Smooth muscle cell of trachea (primary cell): Measurements from ENCODE around the gene OS9. TPM values are rescaled to one million over a fixed set of nuclear protein-coding genes. Genes with fewer than 3 reads are reported as not detected.

Experiments
- total RNA-seq: library from RNA; depleted of rRNA; stranded (reverse); fragments of >200 nt; gene quantifications from 2 replicates; pipeline ENCODE4 v1.2.1, GENCODE V29; 2014

Gene OS9, protein sequence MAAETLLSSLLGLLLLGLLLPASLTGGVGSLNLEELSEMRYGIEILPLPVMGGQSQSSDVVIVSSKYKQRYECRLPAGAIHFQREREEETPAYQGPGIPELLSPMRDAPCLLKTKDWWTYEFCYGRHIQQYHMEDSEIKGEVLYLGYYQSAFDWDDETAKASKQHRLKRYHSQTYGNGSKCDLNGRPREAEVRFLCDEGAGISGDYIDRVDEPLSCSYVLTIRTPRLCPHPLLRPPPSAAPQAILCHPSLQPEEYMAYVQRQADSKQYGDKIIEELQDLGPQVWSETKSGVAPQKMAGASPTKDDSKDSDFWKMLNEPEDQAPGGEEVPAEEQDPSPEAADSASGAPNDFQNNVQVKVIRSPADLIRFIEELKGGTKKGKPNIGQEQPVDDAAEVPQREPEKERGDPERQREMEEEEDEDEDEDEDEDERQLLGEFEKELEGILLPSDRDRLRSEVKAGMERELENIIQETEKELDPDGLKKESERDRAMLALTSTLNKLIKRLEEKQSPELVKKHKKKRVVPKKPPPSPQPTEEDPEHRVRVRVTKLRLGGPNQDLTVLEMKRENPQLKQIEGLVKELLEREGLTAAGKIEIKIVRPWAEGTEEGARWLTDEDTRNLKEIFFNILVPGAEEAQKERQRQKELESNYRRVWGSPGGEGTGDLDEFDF
- 283 and 289 TPM in 2 replicates for total RNA-seq

DNA sequence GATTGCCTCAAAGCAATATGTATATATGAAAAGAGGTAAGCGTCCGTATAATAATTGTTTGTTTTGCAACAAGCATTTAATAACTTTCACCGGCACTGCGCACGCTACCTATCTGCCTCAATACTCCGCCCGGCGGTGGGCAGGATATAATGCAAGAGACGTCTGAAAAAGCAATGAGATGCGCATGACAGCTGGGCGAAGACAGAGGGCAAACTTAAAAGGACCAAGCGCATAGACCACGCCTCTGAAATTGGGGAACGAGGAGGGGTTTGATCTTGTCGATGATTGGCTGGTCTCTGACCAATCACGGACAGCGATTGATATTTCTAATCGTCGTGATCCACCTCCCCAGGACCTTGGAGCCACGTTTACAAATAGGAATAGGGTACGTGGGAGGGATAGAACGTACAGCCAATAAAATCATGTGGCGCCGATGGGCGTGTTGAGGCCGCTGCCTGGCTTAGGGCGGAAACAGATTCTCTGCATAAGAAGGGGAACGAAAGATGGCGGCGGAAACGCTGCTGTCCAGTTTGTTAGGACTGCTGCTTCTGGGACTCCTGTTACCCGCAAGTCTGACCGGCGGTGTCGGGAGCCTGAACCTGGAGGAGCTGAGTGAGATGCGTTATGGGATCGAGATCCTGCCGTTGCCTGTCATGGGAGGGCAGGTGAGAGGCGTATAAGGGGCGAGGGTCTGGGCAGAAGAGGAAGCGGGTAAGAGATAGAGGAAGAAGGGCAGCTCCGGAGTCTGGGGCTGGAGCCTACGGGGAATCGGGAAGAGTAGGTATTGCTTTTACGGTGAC is at the start of gene OS9:
Gene OS9, plus strand, starts transcription at position 474 of the 800 bp plus-strand sequence. Its CDS starts 30 bp downstream, at position 504.

DNA sequence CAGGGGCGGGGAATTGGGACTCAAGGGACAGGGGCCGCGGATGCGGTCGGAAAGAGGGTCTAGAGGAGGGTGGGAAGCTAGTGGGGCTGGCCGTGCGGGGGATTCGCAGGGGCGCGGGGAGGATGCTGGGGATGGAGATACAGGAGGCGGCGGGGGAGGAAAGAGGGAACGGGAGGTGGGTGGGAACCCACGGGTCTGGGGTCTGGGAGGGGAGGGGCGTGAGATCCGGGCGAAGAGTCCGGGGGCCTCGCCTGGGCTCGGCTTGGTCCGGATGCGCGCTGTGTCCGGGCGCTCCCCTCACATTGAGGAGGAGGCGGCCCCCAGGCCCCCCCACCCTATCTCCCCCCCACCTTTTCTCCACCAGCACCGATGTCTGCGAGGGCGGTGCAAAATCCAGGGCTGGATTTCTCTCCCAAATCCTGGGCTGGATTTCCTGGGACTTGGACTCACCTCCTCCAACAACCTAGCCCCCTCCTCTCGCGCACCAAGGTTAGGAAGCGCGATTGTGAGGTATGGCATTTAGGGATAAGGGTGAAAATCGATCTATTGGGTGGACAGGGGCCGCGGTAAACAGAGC is 44.8 kb downstream of the OS9 start, which contains the start of gene AGAP2:
Gene AGAP2, minus strand, starts transcription at position 82 of the 577 bp plus-strand sequence. CDS start 496 bp downstream, outside the sequence.

DNA sequence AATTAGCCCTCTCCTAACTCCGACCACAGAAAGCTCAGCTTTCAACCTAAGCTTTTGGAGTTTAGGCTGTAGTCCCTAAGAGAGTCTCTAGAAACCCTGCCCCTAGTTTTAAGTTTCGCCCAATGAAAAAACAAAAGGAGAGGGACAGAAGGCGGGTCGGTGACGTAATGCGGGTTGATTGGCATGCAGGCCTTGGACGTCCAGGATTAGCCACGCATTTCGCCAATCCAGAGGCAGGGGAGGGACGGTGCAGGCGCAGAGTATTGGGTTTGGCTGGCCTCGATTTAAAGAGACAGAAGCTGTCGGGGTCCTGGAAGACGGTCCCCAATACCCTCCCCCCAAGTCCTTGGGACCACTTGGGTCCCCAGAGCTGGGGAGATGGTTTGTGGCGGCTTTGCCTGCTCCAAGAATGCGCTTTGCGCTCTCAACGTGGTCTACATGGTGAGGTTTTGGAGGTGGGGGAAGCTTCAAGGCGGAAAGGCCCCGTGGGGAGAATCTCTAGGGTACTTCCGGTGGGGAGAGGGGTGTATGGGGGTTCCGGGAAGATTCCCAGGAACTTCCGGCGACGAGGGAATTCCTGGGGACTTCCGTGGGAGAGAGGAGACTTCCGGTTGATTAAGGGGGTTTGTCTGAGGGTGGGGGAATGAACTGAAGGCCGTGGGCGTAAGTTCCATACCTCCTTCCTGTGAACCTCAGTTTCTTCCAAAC is 51.0 kb downstream of the OS9 start, which contains the start of gene TSPAN31:
Gene TSPAN31, plus strand, starts transcription at position 263 of the 708 bp plus-strand sequence. Its CDS starts 116 bp downstream, at position 379.

DNA sequence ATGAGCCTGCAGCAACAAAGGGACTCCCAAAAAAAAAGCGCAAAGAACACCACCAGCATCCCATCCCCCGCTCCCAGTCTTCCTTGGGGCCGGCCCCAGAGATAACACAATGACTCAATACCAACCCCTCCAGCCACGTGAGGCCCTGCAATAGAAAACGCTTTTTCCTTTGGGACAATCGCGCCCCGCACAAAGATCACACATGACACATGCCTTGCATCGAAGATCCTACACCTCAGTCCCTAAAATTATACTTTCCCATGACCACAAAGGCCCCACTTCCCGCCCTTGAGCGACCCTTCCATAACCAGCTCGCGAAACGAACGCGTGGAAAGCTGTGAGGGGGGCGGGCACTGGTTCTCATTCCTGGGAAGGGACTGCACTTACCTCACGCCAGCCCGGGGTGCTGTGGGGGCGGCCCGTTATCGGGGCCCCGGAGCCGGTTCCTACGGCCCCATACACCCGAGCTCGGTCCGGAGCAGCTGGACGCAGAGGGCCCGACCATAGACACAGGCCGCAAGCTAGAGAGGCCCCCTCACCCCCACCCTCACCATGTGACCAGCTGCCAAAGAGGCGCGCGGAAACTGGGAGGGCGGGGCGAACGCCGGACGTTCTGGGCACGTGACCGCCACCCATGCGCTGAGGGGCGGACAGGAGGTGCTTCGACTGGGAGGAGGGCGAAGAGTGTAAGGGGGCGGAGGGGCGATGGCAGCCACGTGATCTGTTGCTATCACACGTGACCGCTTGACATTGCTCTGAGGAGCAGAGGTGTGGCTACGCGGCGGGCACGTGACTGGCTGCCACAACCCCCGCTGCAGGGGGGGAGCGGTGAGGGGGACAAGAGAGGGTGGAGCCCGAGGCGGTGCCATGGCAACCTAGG is 58.1 kb downstream of the OS9 start, which contains the start of gene CDK4:
Gene CDK4, minus strand, starts transcription at position 523 of the 880 bp plus-strand sequence. CDS start 593 bp downstream, outside the sequence.

DNA sequence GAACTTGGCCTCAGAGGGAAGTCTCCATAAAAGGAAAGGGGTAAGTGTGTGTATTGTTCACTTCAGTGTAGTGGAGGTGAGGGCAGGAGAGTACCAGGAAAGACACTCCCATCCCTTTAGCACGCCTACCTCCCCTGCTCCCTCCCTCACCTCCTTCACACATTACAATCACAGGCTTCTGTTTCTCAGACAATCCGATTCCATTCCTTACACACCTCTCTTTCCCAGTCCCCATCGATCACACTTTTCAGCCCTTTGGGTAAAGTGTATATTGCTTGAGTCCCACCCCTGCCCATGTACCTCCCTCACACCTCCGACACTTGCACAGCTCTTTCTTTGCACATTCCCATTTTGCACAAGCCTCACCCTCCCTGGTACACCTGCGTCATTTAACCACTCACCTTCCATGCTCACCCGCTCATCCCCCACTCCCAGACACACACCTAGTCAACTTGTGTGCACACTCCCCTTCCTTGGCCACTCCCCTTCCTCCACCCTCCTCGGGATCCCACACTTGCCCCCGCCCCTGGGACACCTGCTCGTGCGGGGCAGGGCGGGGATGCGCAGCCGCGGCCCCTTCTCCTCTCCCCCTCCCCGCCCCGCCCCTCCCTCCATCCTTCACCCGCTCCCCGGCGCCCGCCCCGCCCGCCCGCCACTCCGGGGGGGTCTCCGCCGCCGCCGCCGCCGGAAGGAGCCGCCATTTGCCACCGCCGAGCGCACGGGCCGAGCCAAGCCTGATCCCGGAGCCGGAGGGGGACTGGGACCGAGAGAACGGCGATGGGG is 60.7 kb downstream of the OS9 start, which contains the start of gene MARCHF9:
Gene MARCHF9, plus strand, starts transcription at position 693 of the 783 bp plus-strand sequence. CDS start 426 bp downstream, outside the sequence.

DNA sequence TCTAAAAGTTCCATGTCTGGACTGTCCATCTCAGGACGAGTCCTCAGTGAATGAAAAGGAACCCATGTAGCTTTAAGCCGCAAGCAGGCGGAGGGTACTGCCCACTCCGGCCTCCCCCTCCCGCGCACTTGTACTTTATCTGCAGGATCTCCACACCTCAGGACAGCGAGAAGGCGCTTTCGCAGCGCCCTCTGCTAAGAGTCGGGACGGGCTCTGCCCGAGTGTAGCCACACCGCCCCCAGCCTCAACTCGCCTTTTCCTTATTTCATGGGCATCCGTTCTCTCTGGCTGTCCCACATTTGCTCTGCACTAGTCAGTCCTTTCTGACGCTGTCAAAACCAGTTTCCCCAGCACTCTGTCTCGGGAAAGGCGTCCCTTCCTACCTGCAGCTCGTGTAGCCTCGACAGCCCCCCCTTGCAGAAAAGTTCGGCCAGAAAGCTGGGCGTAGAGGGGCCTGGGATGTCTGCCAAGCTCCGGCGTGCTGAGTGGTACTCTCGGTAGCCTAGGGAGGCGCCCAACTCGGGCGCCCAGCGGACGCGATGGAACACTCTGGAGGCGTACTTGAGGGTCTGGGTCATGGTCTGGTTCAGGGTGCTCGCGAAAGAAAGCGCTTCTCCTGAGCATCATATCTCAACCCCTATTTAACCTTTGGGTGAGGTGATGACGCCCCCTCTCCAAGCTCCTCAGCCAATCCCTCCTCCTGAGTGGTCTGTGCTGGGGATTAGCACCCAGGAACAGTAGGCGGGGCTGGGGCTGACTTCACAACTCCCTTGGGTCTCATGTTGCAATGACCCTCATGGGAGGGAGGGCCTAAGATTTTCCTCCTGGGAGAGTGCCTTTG is 72.8 kb downstream of the OS9 start, which contains the start of gene CYP27B1:
Gene CYP27B1, minus strand, starts transcription at position 615 of the 841 bp plus-strand sequence. Its CDS starts 37 bp downstream, at position 578.

Other genes with a start within 250 kb of the OS9 start
- gene INHBE, start 238.8 kb upstream of the OS9 start, total RNA-seq, result 2.6 and 3.8 TPM in 2 replicates
- gene GLI1, start 234.3 kb upstream of the OS9 start, total RNA-seq, result 1.2 and 1.6 TPM in 2 replicates
- not detected in 2 replicates for gene ARHGAP9, start 214.3 kb upstream of the OS9 start, total RNA-seq
- 113 and 126 TPM in 2 replicates for gene MARS1, start 206.1 kb upstream of the OS9 start, total RNA-seq
- gene DDIT3, start 173.6 kb upstream of the OS9 start, total RNA-seq, result 57.2 and 89.6 TPM in 2 replicates
- 7.4 and 10.6 TPM in 2 replicates for gene MBD6, start 171.3 kb upstream of the OS9 start, total RNA-seq
- 139 and 156 TPM in 2 replicates for gene DCTN2, start 146.9 kb upstream of the OS9 start, total RNA-seq
- gene KIF5A, start 144.1 kb upstream of the OS9 start, total RNA-seq, result 0.44 and 0.66 TPM in 2 replicates
- gene PIP4K2C, start 102.9 kb upstream of the OS9 start, total RNA-seq, result 17.0 and 20.2 TPM in 2 replicates
- gene DTX3, start 89.3 kb upstream of the OS9 start, total RNA-seq, result 16.9 and 25.0 TPM in 2 replicates
- gene ARHGEF25, start 82.7 kb upstream of the OS9 start, total RNA-seq, result 24.4 and 51.1 TPM in 2 replicates
- gene B4GALNT1, start 60.9 kb upstream of the OS9 start, total RNA-seq, result 0.58 and 1.3 TPM in 2 replicates
- 0.15 and 0.50 TPM in 2 replicates for gene AGAP2, start 44.6 kb downstream of the OS9 start, total RNA-seq
- gene TSPAN31, start 50.9 kb downstream of the OS9 start, total RNA-seq, result 66.8 and 85.3 TPM in 2 replicates
- gene CDK4, start 58.2 kb downstream of the OS9 start, total RNA-seq, result 281 and 285 TPM in 2 replicates
- 2.9 and 5.1 TPM in 2 replicates for gene MARCHF9, start 61.0 kb downstream of the OS9 start, total RNA-seq
- gene CYP27B1, start 72.9 kb downstream of the OS9 start, total RNA-seq, result 0.15 and 0.33 TPM in 2 replicates
- 3.6 and 6.3 TPM in 2 replicates for gene METTL1, start 78.0 kb downstream of the OS9 start, total RNA-seq
- gene EEF1AKMT3, start 78.5 kb downstream of the OS9 start, total RNA-seq, result 9.3 and 10.3 TPM in 2 replicates
- gene TSFM, start 88.7 kb downstream of the OS9 start, total RNA-seq, result 17.2 and 20.5 TPM in 2 replicates
- 5.1 and 5.5 TPM in 2 replicates for gene AVIL, start 124.6 kb downstream of the OS9 start, total RNA-seq
- 94.2 and 111 TPM in 2 replicates for gene CTDSP2, start 152.6 kb downstream of the OS9 start, total RNA-seq
- gene ATP23, start 247.4 kb downstream of the OS9 start, total RNA-seq, result 6.9 and 19.2 TPM in 2 replicates